Measurements from ENCODE around the gene GALK1.

GRCh38 chr17:75755205-75755901 is 9.6 kb downstream of the GALK1 start:
- TF ChIP-seq, protein P1, sequence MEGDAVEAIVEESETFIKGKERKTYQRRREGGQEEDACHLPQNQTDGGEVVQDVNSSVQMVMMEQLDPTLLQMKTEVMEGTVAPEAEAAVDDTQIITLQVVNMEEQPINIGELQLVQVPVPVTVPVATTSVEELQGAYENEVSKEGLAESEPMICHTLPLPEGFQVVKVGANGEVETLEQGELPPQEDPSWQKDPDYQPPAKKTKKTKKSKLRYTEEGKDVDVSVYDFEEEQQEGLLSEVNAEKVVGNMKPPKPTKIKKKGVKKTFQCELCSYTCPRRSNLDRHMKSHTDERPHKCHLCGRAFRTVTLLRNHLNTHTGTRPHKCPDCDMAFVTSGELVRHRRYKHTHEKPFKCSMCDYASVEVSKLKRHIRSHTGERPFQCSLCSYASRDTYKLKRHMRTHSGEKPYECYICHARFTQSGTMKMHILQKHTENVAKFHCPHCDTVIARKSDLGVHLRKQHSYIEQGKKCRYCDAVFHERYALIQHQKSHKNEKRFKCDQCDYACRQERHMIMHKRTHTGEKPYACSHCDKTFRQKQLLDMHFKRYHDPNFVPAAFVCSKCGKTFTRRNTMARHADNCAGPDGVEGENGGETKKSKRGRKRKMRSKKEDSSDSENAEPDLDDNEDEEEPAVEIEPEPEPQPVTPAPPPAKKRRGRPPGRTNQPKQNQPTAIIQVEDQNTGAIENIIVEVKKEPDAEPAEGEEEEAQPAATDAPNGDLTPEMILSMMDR (IDR thresholded peaks at IDR 0.05), result no peak
- TF ChIP-seq ZFX (IDR thresholded peaks at IDR 0.05; ENCODE audit: borderline replicate concordance), result no peak

Data from 22Rv1 (cell line).